ENCODE results near the gene MFSD11. TPM values are rescaled to one million over a fixed set of nuclear protein-coding genes. Genes with fewer than 3 reads are reported as not detected.

Gene MFSD11
- total RNA-seq, 2 experiments from 2014 or later, result 25.5 to 29.4 TPM

- ChIA-PET POLR2A (interaction anchor here (0.6 to 7.9 kb wide), 9 partner anchors 9 to 1700 kb away, joined by 3 to 165 read pairs (median 4); partner anchors contain the start of genes JMJD6, METTL23, MXRA7 and UBALD2), CTCF (interaction anchor here (0.5 to 2.2 kb wide), 7 partner anchors 8 to 212 kb away, joined by 3 to 8 read pairs (median 4); partner anchors contain the start of genes JMJD6 and METTL23)
- no peaks in the 10 kb centered on the region for H3K27me3 Mint-ChIP-seq
- ATAC-seq (ENCODE audit: poor library complexity), result no peak
- Histone ChIP-seq H3K4me3 (ENCODE audit: low read length) (peak overlapping the region; percentile 96), H3K27me3 (ENCODE audit: control insufficient read depth in 1 of 2, insufficient read depth in 2 of 2, low read length in 2 of 2) (no peaks in the 10 kb centered on the region), H3K4me1 (ENCODE audit: insufficient read depth, low read length) (peaks cover 53% of the 10 kb centered on the region), H3K36me3 (ENCODE audit: insufficient read depth, low read length) (peaks cover 59% of the 10 kb centered on the region), H3K9me3 (ENCODE audit: control insufficient read depth in 1 of 2, insufficient read depth in 1 of 2, low read length in 2 of 2) (no peaks in the 10 kb centered on the region), H3K27ac (ENCODE audit: low read depth in 1 of 2, low read length in 2 of 2) (peak overlapping the region; percentile 9 to 99)
- peaks cover 59% of the 10 kb centered on the region for H3K4me1 Mint-ChIP-seq (ENCODE audit: low read depth)
- H3K9me3 Mint-ChIP-seq, result no peaks in the 10 kb centered on the region
- intact Hi-C loops (cut with DNase I, micrococcal nuclease), result loop anchor here (1.0 to 10.0 kb wide), 4 partner anchors 8 to 950 kb away; partner anchors contain the start of genes UBE2O (in 1 of the 2) and UNK (in 1 of the 2)
- peak in 3 of 14 experiments; percentile 62 to 66 (median 62) for DNase-seq
- peaks cover 74% of the 10 kb centered on the region for H3K36me3 Mint-ChIP-seq (ENCODE audit: low read depth)
- TF ChIP-seq CTCF (IDR thresholded peaks at IDR 0.05), result no peak
- peak overlapping the region; percentile 96 for H3K27ac Mint-ChIP-seq
- H3K4me3 Mint-ChIP-seq, result peak overlapping the region; percentile 92
These were observed 2.9 kb upstream of the MFSD11 start for GRCh38 chr17:76735006-76735405.

GRCh38 chr17:76735586-76736348, 2.2 kb upstream of the MFSD11 start:
- peak in 1 of 14 experiments; percentile 16 for DNase-seq
- intact Hi-C loops (cut with DNase I, micrococcal nuclease), result loop anchor here (1.0 to 10.0 kb wide), 4 partner anchors 8 to 951 kb away; partner anchors contain the start of genes UBE2O (in 1 of the 2) and UNK (in 1 of the 2)
- peaks cover 53% of the 10 kb centered on the region for H3K36me3 ChIP-seq (ENCODE audit: insufficient read depth, low read length)
- ATAC-seq (ENCODE audit: poor library complexity), result no peak
- H3K4me3 Mint-ChIP-seq, result peak overlapping the region; percentile 92
- H3K4me1 ChIP-seq (ENCODE audit: insufficient read depth, low read length), result peaks cover 47% of the 10 kb centered on the region
- peak overlapping the region; percentile 96 for H3K27ac Mint-ChIP-seq
- H3K36me3 Mint-ChIP-seq (ENCODE audit: low read depth), result peaks cover 68% of the 10 kb centered on the region
- no peaks in the 10 kb centered on the region for H3K27me3 Mint-ChIP-seq
- TF ChIP-seq CTCF (IDR thresholded peaks at IDR 0.05), result peak; percentile 21
- CTCF ChIA-PET, result interaction anchor here (1.0 to 2.2 kb wide), 5 partner anchors 8 to 22 kb away, joined by 3 to 8 read pairs (median 6); partner anchors contain the start of genes JMJD6 and METTL23
- H3K4me1 Mint-ChIP-seq (ENCODE audit: low read depth), result peaks cover 66% of the 10 kb centered on the region
- H3K9me3 ChIP-seq (ENCODE audit: control insufficient read depth in 1 of 2, insufficient read depth in 1 of 2, low read length in 2 of 2), result no peaks in the 10 kb centered on the region
- POLR2A ChIA-PET, result interaction anchor here (0.6 to 7.9 kb wide), 16 partner anchors 9 to 1701 kb away, joined by 3 to 165 read pairs (median 6); partner anchors contain the start of genes JMJD6, METTL23, MXRA7 and UBALD2
- H3K27ac ChIP-seq (ENCODE audit: low read depth in 1 of 2, low read length in 2 of 2), result peak overlapping the region; percentile 42 to 99
- H3K4me3 ChIP-seq (ENCODE audit: low read length), result peak overlapping the region; percentile 96
- H3K27me3 ChIP-seq (ENCODE audit: control insufficient read depth in 1 of 2, insufficient read depth in 2 of 2, low read length in 2 of 2), result no peaks in the 10 kb centered on the region
- H3K9me3 Mint-ChIP-seq, result no peaks in the 10 kb centered on the region

DNA sequence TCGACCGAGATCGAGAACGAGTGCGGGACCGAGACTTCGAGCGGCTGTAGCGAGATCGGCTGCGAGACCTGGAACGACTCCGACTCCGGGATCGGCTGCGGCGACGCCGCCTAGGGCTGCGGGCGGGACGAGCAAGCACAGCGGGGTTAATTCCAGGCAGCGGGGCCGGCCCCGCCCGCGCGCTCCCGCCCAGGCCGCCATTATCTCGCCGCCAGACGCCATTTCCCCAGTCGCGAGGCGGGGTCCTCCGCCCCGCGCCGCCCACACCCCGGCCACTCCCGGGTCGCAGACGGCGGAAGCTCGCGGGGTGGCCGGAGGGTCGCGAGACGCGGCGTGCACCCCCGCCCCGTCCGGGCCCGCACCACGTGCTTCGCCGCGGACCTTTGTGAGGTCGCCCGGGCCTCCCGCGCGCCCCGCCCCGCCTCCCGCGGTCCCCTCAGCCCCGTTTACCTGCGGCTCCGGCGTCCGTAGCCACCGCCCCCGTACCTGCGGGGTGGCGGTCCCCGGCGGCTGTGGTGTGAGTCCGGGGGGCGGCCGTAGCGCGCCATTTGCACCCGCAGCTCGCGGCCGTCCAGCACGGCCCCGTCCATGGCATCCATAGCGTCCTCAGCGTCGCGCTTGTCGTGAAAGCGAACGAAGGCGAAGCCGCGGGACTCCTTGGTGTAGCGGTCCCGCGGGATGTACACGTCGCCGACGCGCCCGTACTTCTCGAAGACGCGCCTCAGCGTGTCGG, 1.4 kb upstream of the MFSD11 start:
- H3K36me3 Mint-ChIP-seq (ENCODE audit: low read depth), result peaks cover 69% of the 10 kb centered on the region
- POLR2A ChIA-PET, result interaction anchor here (0.6 to 7.9 kb wide), 16 partner anchors 8 to 1385 kb away, joined by 3 to 165 read pairs (median 5); partner anchors contain the start of genes JMJD6, METTL23, MXRA7 and TNRC6C
- no peaks in the 10 kb centered on the region for H3K9me3 Mint-ChIP-seq

More for the DNA sequence above, 1.4 kb upstream of the MFSD11 start:
- Histone ChIP-seq H3K4me1 (ENCODE audit: insufficient read depth, low read length) (peaks cover 42% of the 10 kb centered on the region), H3K9me3 (ENCODE audit: control insufficient read depth in 1 of 2, insufficient read depth in 1 of 2, low read length in 2 of 2) (no peaks in the 10 kb centered on the region), H3K36me3 (ENCODE audit: insufficient read depth, low read length) (peaks cover 54% of the 10 kb centered on the region), H3K4me3 (ENCODE audit: low read length) (peak overlapping the region; percentile 96), H3K27ac (ENCODE audit: low read depth in 1 of 2, low read length in 2 of 2) (peak overlapping the region; percentile 93 to 99), H3K27me3 (ENCODE audit: control insufficient read depth in 1 of 2, insufficient read depth in 2 of 2, low read length in 2 of 2) (no peaks in the 10 kb centered on the region)
- ATAC-seq (ENCODE audit: poor library complexity), result peak; percentile 15
- peak; percentile 52 to 87 (median 64) for DNase-seq
- intact Hi-C loops (cut with DNase I, micrococcal nuclease), result loop anchor here (1.0 to 10.0 kb wide), 6 partner anchors 10 to 952 kb away; partner anchors contain the start of genes JMJD6 (in 1 of the 2), METTL23 (in 1 of the 2), UBE2O (in 1 of the 2) and UNK (in 1 of the 2)
- Mint-ChIP-seq H3K27me3 (no peaks in the 10 kb centered on the region), H3K27ac (peak overlapping the region; percentile 96), H3K4me3 (peak overlapping the region; percentile 96), H3K4me1 (ENCODE audit: low read depth) (peaks cover 65% of the 10 kb centered on the region)
- no peak for TF ChIP-seq CTCF (IDR thresholded peaks at IDR 0.05)
- CTCF ChIA-PET, result interaction anchor here (1.3 to 3.5 kb wide), 3 partner anchors 9 to 23 kb away, joined by 4 to 15 read pairs (median 7); partner anchors contain the start of genes JMJD6 and METTL23

All from CD4-positive, alpha-beta T cell (primary cell).